T-helper 17 cell (primary cell): ENCODE data around the gene CES1. TPM values are rescaled to one million over a fixed set of nuclear protein-coding genes. Genes with fewer than 3 reads are reported as not detected.
A peak's percentile ranks its signal among the peaks of the same experiment; 100 is the strongest.
"Not testable (repeated sequence)": the region's sequence is repeated elsewhere in the genome, so short reads cannot be mapped to it uniquely, and the experiment has no call there.

ENCODE experiments used
- ATAC-seq: fragments of 150-1000 bp; cut with Tn5 transposase; 2 replicates; pipeline ENCODE4 v1.10.0; 2021; ENCODE audit warnings: mild to moderate bottlenecking, moderate library complexity
- DNase-seq, 3 donors: peaks; one replicate each; pipeline versions ENCODE4 v3.0.0 to v3.0.0-alpha.2; 2020 to 2021
- H3K9me3 ChIP-seq: one replicate; pipeline ENCODE4 v1.7.0; 2013; ENCODE audit warnings: low read length, mild to moderate bottlenecking; ENCODE audit not compliant: control insufficient read depth, poor library complexity, severe bottlenecking
- H3K27ac Mint-ChIP-seq: one replicate; pipeline ENCODE4 v1.8.0; 2022; ENCODE audit warnings: mild to moderate bottlenecking, moderate library complexity, mixed read lengths
- H3K27me3 Mint-ChIP-seq: one replicate; pipeline ENCODE4 v1.8.0; 2022; ENCODE audit warnings: mixed read lengths
- H3K36me3 Mint-ChIP-seq: one replicate; pipeline ENCODE4 v1.8.0; 2022; ENCODE audit warnings: low read depth, mixed read lengths
- H3K4me1 Mint-ChIP-seq: one replicate; pipeline ENCODE4 v1.8.0; 2022; ENCODE audit warnings: mild to moderate bottlenecking, mixed read lengths
- H3K4me3 Mint-ChIP-seq: one replicate; pipeline ENCODE4 v1.8.0; 2022; ENCODE audit warnings: mild to moderate bottlenecking, moderate library complexity, mixed read lengths
- total RNA-seq, 4 donors: library from RNA in 2 of 4; stranded (reverse) in 2 of 4; gene quantifications; one replicate each; pipeline ENCODE4 v1.2.3 and lab custom pipeline; 2022 to 2026

The CES1 gene
- total RNA-seq, 2 donors from 2014 or later, result 0.42 to 1.9 TPM

- Mint-ChIP-seq H3K4me1 (no peaks in the 10 kb centered on the region), H3K36me3 (no peaks in the 10 kb centered on the region), H3K27me3 (peaks cover 8% of the 10 kb centered on the region), H3K4me3 (no peak overlapping the region), H3K27ac (no peak overlapping the region)
- no peak for DNase-seq
- ATAC-seq, result no peak
- no peaks in the 10 kb centered on the region for H3K9me3 ChIP-seq
Observed at GRCh38 chr16:55773859-55774549, 58.9 kb downstream of the CES1 start.

DNA sequence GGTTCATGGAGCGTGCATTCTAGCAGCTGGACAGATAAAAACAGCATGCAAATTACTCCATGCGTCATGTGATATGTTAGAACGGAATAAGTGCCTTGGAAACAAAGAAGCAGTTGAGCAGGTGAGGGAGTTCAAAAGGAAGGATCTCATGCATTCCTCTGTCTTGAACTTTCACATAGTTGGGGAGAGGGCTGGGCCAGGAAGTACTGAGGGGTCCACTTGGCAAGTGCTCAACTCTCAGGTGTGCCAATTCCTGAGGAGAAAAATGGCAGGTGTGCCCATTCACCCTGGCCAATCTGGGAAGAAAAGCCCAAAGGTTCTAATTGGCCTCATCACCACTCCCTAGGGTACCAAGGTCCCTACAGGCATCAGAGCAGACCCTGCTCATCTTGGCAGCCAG lies 67.7 kb downstream of the CES1 start:
- no peak for ATAC-seq
- peaks cover 18% of the 10 kb centered on the region for H3K27me3 Mint-ChIP-seq
- no peak for DNase-seq
- no peaks in the 10 kb centered on the region for H3K9me3 ChIP-seq
- no peak overlapping the region for H3K4me3 Mint-ChIP-seq
- H3K27ac Mint-ChIP-seq, result no peak overlapping the region
- H3K4me1 Mint-ChIP-seq, result peaks cover 2% of the 10 kb centered on the region
- H3K36me3 Mint-ChIP-seq, result no peaks in the 10 kb centered on the region

DNA sequence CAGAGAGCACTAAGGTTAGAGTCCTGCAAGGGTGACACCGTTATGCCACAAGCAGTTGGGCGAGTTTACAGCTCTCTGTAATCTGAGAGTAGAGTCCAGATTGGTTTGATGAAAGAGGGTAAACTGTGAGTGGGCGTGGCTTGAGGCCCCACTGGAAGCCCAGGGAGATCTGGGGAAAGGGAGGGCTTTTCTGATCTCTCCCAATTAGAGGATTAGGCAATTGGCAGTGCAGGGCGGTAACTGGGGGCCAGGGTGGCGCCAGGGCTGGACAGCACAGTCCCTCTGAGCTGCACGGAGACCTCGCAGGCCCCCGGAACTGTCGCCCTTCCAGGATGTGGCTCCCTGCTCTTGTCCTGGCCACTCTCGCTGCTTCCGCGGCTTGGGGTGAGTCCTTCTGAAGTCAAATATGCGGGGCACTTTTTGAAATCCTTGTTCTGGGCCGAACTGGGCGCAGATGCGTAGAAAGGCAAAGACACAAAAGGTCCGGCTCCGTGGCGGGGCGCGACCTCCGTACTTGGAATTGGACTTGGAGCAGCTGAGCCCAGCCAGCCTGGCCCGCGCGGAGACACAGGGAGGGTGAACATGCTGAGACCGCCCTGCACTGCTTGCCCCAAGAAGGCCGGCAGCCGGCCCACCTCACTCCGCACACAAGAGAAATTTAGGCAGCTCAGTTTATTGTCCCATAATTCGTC lies 72.4 kb downstream of the CES1 start:
- H3K36me3 Mint-ChIP-seq, result no peaks in the 10 kb centered on the region
- H3K4me3 Mint-ChIP-seq, result peak overlapping the region; percentile 55
- DNase-seq (no peak), ATAC-seq (no peak)
- H3K9me3 ChIP-seq, result no peaks in the 10 kb centered on the region
- H3K4me1 Mint-ChIP-seq, result peaks cover 2% of the 10 kb centered on the region
- no peak overlapping the region for H3K27ac Mint-ChIP-seq
- H3K27me3 Mint-ChIP-seq, result peaks cover 31% of the 10 kb centered on the region

DNA sequence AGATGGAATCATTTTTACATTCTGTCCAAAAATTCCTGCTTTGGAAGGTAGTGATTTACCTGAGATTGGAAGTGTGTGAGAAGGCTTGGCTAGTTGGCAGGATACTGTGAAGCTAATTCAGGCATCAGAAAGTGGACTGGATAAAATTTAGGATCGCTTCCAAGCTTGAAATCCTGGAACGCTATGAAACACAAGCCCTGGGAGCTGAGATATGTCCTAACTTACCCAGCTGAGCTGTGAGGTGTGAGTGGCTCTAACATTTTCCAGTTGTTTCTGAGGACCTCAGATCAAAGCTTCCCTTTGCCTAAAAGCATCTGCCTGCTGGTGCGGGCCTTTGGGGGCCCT lies 73.0 kb downstream of the CES1 start:
- H3K36me3 Mint-ChIP-seq, H3K9me3 ChIP-seq, ATAC-seq, H3K27ac Mint-ChIP-seq, H3K4me1 Mint-ChIP-seq, H3K4me3 Mint-ChIP-seq, DNase-seq: not testable (repeated sequence)
- peaks cover 31% of the 10 kb centered on the region for H3K27me3 Mint-ChIP-seq

DNA sequence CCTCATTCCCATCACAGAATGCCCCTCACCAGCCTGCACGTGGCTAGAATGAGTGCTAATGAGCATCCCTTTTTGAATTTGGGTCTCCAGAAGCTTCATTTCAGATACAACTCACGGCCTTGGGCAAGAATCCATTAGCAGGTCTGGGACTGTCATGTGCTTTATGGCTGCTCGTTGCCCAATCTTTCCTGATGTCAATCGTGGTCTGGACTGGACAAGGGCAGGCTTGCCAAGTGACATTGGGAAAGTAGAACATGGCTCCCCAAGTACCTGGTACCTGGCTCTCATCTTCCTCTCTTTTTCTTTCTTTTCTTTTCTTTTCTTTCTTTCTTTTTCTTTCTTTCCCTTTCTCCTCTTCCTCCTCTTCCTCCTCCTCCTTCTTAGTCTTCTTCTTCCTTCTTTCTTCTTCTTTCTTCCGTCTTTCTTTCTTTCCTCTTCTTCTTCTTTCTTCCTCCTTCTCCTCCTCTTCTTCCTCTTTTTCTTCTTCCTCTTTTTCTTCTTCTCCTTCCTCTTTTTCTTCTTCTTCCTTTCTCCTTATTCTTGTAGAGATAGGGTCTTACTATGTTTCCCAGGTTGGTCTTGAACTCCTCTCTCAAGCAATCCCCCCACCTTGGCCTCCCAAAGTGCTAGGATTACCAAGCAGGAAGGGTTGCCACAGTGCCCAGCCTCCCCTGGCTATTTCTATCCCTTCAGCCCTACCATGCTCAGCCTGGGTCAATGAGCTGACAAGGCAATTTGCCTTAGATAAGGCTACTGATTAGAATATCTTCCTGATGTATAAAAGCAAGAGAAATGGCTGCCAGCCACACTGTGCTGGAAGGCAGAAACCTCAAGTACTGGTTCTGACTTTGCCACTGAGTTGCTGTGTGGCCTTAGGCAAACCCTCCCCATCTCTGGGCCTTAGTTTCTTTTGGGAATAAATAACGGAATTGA lies 75.0 kb downstream of the CES1 start:
- H3K27me3 Mint-ChIP-seq, result peaks cover 31% of the 10 kb centered on the region
- not testable (repeated sequence) for H3K36me3 Mint-ChIP-seq, H3K4me3 Mint-ChIP-seq, H3K4me1 Mint-ChIP-seq, DNase-seq, ATAC-seq, H3K9me3 ChIP-seq, H3K27ac Mint-ChIP-seq

GRCh38 chr16:55756963-55757362 lies 75.9 kb downstream of the CES1 start:
- H3K9me3 ChIP-seq, result no peaks in the 10 kb centered on the region
- H3K4me1 Mint-ChIP-seq, result peaks cover 12% of the 10 kb centered on the region
- no peaks in the 10 kb centered on the region for H3K36me3 Mint-ChIP-seq
- H3K27ac Mint-ChIP-seq, result no peak overlapping the region
- no peak overlapping the region for H3K4me3 Mint-ChIP-seq
- peaks cover 25% of the 10 kb centered on the region for H3K27me3 Mint-ChIP-seq
- DNase-seq, result no peak
- no peak for ATAC-seq

DNA sequence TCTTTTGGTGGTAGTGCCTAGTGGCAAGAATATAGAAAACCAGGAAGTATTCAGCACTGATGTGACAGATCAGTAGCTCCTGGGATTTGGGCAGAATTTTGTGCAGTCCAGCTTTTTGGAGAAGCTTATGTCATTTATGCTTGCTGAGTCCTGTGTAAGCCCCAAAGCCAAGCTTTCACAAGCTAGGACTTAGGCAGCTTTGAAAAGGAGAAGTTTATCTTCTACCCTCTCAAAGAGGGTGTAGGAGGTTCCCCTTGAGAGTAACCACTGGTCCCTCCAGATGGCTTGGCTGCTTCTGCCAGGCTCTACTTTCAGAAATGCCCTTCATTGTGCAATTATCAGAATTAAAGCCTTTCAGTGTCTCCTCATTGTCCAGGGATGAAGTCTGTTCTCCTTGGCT lies 78.8 kb downstream of the CES1 start:
- Mint-ChIP-seq H3K27me3 (peaks cover 2% of the 10 kb centered on the region), H3K36me3 (no peaks in the 10 kb centered on the region), H3K4me3 (no peak overlapping the region), H3K4me1 (peaks cover 9% of the 10 kb centered on the region), H3K27ac (peak overlapping the region; percentile 1)
- ATAC-seq (no peak), DNase-seq (no peak)
- no peaks in the 10 kb centered on the region for H3K9me3 ChIP-seq

- DNase-seq, result not testable (repeated sequence)
- Mint-ChIP-seq H3K4me3 (peak overlapping the region; percentile 51), H3K27ac (peak overlapping the region; percentile 0)
Observed at GRCh38 chr16:55753145-55753631, 79.7 kb downstream of the CES1 start.

More at GRCh38 chr16:55753145-55753631, 79.7 kb downstream of the CES1 start:
- not testable (repeated sequence) for H3K27me3 Mint-ChIP-seq, H3K36me3 Mint-ChIP-seq, H3K9me3 ChIP-seq, ATAC-seq, H3K4me1 Mint-ChIP-seq

Other genes with a start within 250 kb of the CES1 start
- not detected for gene SLC6A2, start 177.1 kb downstream of the CES1 start, total RNA-seq
- not detected for gene CES5A, start 42.3 kb upstream of the CES1 start, total RNA-seq